HL-60 (cell line): ENCODE measurements around the gene CDS2.

Experiments
- DNase-seq, 2 experiments: peaks; one replicate each; pipeline ENCODE4 v3.0.0-alpha.2; 2010 to 2020; ENCODE audit warnings: low read depth in 1 of 2, low spot score in 1 of 2
- H3K27ac ChIP-seq: fragments of 250-450 bp; sonication (Bioruptor Pico); replicated peaks from 2 replicates; pipeline ENCODE4 v1.5.1; 2020; ENCODE audit warnings: mild to moderate bottlenecking, moderate library complexity
- H3K27me3 ChIP-seq: fragments of 250-450 bp; sonication (Bioruptor Pico); 2 replicates; pipeline ENCODE4 v1.5.1; 2021; ENCODE audit warnings: mild to moderate bottlenecking, moderate library complexity; ENCODE audit not compliant: insufficient read depth, poor library complexity, severe bottlenecking
- H3K4me3 ChIP-seq: replicated peaks from 2 replicates; pipeline ENCODE4 v1.5.1; 2011; ENCODE audit warnings: mild to moderate bottlenecking, control low read depth, low read length; ENCODE audit not compliant: insufficient read depth
- GABPA ChIP-seq: IDR thresholded peaks from 2 replicates; pipeline ENCODE4 v1.6.1; 2012; ENCODE audit warnings: low read depth
- POLR2AphosphoS5 ChIP-seq: IDR thresholded peaks from 2 replicates; pipeline ENCODE4 v1.6.1; 2012; ENCODE audit warnings: low read depth
- SPI1 ChIP-seq: IDR thresholded peaks from 2 replicates; pipeline ENCODE4 v1.6.1; 2012; ENCODE audit warnings: low read depth, mild to moderate bottlenecking, borderline replicate concordance
- TF ChIP-seq, protein P1 (sequence below): IDR thresholded peaks from one replicate; pipeline ENCODE4 v1.5.1; 2011; ENCODE audit warnings: low read length, control low read depth, inconsistent platforms; ENCODE audit not compliant: insufficient read depth
- TF ChIP-seq, protein P2 (sequence below): IDR thresholded peaks from 2 replicates; pipeline ENCODE4 v1.6.1; 2012; ENCODE audit warnings: low read depth; ENCODE audit not compliant: insufficient replicate concordance

The CDS2 gene

GRCh38 chr20:5159928-5160327 is 33.1 kb downstream of the CDS2 start:
- Histone ChIP-seq H3K27me3 (no peaks in the 10 kb centered on the region), H3K4me3 (no peak overlapping the region), H3K27ac (no peak overlapping the region)
- no peak for TF ChIP-seq SPI1
- TF ChIP-seq, protein P1, sequence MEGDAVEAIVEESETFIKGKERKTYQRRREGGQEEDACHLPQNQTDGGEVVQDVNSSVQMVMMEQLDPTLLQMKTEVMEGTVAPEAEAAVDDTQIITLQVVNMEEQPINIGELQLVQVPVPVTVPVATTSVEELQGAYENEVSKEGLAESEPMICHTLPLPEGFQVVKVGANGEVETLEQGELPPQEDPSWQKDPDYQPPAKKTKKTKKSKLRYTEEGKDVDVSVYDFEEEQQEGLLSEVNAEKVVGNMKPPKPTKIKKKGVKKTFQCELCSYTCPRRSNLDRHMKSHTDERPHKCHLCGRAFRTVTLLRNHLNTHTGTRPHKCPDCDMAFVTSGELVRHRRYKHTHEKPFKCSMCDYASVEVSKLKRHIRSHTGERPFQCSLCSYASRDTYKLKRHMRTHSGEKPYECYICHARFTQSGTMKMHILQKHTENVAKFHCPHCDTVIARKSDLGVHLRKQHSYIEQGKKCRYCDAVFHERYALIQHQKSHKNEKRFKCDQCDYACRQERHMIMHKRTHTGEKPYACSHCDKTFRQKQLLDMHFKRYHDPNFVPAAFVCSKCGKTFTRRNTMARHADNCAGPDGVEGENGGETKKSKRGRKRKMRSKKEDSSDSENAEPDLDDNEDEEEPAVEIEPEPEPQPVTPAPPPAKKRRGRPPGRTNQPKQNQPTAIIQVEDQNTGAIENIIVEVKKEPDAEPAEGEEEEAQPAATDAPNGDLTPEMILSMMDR, result no peak
- TF ChIP-seq, protein P2, sequence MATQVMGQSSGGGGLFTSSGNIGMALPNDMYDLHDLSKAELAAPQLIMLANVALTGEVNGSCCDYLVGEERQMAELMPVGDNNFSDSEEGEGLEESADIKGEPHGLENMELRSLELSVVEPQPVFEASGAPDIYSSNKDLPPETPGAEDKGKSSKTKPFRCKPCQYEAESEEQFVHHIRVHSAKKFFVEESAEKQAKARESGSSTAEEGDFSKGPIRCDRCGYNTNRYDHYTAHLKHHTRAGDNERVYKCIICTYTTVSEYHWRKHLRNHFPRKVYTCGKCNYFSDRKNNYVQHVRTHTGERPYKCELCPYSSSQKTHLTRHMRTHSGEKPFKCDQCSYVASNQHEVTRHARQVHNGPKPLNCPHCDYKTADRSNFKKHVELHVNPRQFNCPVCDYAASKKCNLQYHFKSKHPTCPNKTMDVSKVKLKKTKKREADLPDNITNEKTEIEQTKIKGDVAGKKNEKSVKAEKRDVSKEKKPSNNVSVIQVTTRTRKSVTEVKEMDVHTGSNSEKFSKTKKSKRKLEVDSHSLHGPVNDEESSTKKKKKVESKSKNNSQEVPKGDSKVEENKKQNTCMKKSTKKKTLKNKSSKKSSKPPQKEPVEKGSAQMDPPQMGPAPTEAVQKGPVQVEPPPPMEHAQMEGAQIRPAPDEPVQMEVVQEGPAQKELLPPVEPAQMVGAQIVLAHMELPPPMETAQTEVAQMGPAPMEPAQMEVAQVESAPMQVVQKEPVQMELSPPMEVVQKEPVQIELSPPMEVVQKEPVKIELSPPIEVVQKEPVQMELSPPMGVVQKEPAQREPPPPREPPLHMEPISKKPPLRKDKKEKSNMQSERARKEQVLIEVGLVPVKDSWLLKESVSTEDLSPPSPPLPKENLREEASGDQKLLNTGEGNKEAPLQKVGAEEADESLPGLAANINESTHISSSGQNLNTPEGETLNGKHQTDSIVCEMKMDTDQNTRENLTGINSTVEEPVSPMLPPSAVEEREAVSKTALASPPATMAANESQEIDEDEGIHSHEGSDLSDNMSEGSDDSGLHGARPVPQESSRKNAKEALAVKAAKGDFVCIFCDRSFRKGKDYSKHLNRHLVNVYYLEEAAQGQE, result no peak
- no peak for TF ChIP-seq GABPA
- no peak for TF ChIP-seq POLR2AphosphoS5
- no peak for DNase-seq

GRCh38 chr20:5160882-5161281 is 34.1 kb downstream of the CDS2 start:
- Histone ChIP-seq H3K27me3 (no peaks in the 10 kb centered on the region), H3K27ac (no peak overlapping the region), H3K4me3 (no peak overlapping the region)
- no peak for DNase-seq
- peak; percentile 61; the same call in 1 of the 2 replicates for TF ChIP-seq SPI1
- TF ChIP-seq, protein P1, result no peak

GRCh38 chr20:5161536-5162164 is 34.8 kb downstream of the CDS2 start:
- Histone ChIP-seq H3K27me3 (no peaks in the 10 kb centered on the region), H3K4me3 (no peak overlapping the region), H3K27ac (no peak overlapping the region)
- DNase-seq, result no peak
- TF ChIP-seq POLR2AphosphoS5 (no peak), SPI1 (no peak), GABPA (no peak)
- TF ChIP-seq, protein P1, result no peak
- TF ChIP-seq, protein P2, result no peak
